ENCODE data around the gene RERE.
"Not testable (repeated sequence)": the region's sequence is repeated elsewhere in the genome, so short reads cannot be mapped to it uniquely, and the experiment has no call there.

RERE gene

GRCh38 chr1:8747879-8748825 lies 69.3 kb downstream of the RERE start:
- no peak for DNase-seq

DNA sequence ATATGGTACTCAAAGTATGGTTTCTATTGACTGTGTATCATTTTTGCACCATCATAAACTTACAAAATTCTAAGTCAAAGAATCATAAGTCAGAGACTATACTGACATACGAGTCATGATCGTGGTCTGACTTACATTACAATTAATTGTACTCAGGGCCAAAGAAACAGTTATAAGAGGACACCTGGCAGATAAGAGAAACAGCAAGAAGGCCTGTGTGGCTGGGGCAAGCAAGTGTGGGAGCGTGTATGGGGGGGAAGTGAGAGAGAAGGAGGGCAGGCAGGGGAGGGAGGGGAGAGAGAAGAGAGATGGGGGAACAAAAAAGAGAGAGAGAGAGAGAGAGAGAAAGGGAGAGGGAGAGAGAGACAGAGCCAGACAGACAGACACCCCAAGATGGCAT lies 70.9 kb downstream of the RERE start:
- DNase-seq, result no peak

DNA sequence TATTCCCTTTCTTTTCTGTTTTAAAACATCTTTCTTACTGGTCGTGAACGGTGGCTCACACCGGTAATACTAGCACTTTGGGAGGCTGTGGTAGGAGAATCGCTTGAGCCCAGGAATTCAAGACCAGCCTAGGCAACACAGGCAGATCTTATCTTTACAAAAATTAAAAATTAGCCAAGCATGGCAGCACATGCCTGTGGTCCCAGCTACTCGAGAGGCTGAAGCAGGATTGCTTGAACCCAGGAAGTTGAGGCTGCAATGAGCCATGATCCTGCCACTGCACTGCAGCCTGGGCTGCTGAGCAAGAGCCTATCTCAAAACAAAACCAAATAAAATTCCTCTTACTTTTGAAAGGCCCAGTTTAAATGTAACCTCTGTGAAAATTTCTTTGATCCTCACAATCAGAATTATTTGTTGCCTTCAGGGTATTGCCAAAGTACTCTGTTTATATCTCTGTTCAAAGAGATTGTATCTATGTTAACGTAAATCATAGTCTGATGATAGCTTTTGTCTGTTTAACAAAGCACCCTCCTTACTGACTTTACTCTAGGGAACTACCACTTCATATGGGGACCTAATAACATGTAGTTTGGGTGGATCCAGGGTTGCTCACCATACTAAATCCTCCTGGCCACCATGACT lies 71.6 kb downstream of the RERE start:
- DNase-seq, result no peak

- DNase-seq, result no peak
Measured at GRCh38 chr1:8745346-8745745, 72.1 kb downstream of the RERE start.

GRCh38 chr1:8742022-8742924 lies 75.2 kb downstream of the RERE start:
- no peak for DNase-seq

DNA sequence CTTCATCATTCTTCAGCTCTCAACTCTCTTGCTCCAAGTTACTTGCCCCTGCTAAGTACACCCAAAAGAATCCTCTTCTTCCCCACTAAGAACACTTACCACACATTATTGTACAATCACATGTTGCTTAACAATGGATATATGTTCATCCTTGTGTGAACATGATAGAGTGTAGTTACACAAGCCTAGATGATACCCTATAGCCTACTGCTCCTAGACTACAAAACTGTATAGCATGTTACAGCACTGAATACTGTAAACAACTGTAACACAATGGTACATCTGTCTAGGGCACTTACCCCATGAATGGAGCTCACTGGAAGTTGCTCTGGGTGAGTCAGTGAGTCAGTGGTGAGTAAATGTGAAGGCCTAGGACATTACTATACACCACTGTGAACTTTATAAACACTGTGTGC lies 77.4 kb downstream of the RERE start:
- no peak for DNase-seq

- no peak for DNase-seq
Measured at GRCh38 chr1:8739377-8739776, 78.1 kb downstream of the RERE start.

GRCh38 chr1:8736927-8737326 lies 80.5 kb downstream of the RERE start:
- no peak for DNase-seq

DNA sequence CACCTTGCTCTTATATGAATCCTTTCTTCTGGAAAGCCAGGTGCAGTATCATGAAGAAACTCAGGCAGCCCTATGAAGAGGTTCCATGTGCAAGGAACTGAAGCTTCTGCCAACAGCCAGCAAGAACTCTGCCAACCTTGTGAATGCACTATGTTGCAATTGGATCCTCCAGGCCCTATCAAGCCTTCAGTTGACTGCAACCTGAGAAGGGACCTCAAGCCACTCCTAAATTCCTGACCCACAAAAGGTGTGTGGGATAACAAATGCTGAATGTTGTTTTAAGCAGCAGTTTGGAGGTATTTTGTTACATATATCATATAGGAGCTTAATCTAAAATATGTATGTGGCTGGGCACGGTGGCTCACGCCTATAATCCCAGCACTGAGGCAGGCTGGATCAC lies 84.0 kb downstream of the RERE start:
- DNase-seq, result no peak

- DNase-seq, result no peak
Measured at GRCh38 chr1:8731162-8731561, 86.3 kb downstream of the RERE start.

DNA sequence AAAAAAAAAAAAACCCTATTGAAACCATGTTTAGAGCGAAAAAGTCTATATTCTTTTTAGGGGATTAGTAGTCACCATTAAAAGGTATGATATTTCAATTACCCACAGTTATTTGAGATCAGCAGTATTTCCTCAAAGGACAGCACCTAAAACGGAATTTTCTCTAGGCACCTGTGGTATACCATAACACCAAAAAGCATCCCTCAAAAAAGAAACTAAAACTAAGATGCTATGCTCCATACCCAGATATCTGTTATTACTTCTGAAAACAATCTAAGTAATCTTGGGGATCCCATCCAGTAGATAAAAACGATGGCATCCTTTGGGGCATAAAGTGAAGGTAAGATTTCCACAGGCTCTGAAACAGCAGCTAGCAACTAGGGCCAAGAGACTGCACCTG lies 89.0 kb downstream of the RERE start:
- no peak for DNase-seq

- no peak for DNase-seq
Measured at GRCh38 chr1:8727809-8728213, 89.6 kb downstream of the RERE start.

- not testable (repeated sequence) for DNase-seq
Measured at GRCh38 chr1:8727316-8727715, 90.1 kb downstream of the RERE start.

GRCh38 chr1:8726801-8727186 lies 90.6 kb downstream of the RERE start:
- not testable (repeated sequence) for DNase-seq

DNA sequence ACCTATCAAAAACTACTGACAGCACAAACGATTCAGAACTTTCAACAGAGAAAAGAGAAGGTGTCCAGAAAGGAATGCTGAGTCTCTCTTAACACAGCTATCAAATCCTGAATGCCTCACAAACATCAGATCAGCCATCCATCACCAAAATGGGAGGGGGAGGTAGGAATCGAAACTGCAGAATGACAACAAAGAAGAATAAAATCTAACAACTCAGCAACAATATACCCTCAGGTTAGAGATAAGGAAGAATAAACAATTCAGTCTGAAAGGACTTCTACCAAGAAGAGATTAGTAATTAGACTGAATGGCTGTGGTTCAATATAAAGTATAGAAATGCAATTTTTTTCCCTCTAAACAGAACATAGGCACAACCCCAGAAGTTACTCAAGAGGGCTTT lies 94.4 kb downstream of the RERE start:
- no peak for DNase-seq

DNA sequence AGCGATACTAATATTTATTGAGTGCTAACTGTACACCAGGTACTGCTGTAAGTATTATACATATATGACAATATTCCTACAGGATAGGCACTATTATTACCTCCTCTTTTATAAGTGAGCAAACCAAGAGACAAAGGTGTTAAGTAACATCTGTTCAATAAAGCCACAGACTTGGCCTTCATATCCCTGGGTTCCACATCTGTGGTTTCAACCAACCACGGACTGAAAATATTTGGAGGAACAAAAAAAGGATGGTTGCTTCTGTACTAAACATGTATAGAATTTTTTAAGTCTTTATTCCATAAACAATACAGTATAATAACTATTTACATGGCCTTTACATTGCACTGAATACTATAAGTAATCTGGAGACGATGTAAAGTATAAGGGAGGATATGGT lies 95.1 kb downstream of the RERE start:
- no peak for DNase-seq

GRCh38 chr1:8721679-8722324 lies 95.6 kb downstream of the RERE start:
- no peak for DNase-seq

- no peak for DNase-seq
Measured at GRCh38 chr1:8720347-8720746, 97.1 kb downstream of the RERE start.

DNA sequence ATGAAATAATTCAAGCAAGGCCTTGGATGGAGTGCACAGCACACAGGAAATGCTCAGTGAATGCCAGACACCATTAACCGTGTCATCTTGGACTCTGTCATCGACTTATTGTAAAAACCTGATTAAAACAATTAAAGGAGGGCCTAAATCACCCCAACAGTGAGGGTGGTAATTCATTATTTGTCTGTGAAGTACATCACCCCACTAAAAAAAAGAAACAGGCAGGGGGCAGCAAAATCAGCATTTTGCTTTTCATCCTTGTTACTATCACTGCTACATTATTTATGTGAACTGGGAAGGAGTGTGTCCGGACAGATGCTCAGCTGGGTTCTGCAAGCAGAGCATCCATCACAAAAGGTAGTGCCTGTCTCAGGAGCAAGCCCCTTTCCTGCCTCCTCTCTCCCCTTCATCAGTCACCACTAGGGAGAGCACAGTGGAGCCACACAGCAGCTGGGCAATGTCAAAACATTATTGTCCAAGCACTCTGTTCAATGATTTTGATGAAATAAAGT lies 98.5 kb downstream of the RERE start:
- no peak for DNase-seq

DNA sequence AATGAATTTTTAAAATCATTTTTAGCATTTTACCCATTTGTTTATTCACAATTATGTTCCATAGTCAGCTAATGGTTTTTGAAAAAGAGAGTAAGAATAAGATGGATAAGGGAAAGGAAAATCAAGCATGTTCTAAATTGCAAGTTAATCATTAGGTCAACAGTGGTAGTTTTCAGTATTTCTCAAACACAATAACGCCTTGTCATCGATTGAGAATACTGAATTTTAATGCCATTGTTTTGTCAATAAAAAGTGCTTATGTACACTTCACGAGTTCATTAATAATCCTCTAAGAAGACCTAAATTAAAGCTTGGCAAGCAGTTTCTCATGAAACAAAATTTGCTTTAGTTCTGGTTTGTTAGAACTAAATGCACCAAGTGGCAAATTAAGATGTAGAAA lies 100.3 kb downstream of the RERE start:
- no peak for DNase-seq

GRCh38 chr1:8716238-8716637 lies 101.2 kb downstream of the RERE start:
- no peak for DNase-seq

DNA sequence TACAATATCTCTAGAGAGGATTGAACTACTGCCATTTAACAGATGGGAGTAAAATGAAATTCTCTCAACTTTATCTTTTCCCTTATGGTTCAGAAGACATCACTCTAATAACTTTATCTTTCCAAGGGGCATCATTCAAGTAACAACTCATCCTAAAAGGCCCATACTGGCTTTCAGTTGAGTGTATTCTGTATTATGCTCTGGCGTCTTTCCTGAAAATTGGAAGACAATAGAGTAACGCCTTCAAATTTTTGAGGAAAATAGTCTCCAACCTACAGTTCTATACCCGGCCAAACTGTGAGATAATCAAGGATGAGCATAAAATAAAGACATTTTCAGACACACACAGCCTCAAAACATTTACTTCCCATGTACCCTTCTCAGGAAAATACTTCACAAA lies 103.3 kb downstream of the RERE start:
- DNase-seq, result no peak
